RWPE2 (cell line): ENCODE data around the gene TRIP10.

ENCODE experiments used
- ATAC-seq: fragments of 200-7000 bp; cut with Tn5 transposase; 3 replicates; pipeline ENCODE4 v1.9.1; 2021; ENCODE audit warnings: low read depth
- DNase-seq: peaks from one replicate; pipeline ENCODE4 v3.0.0-alpha.2; 2020; ENCODE audit warnings: low spot score
- H3K27ac ChIP-seq: fragments of 450-650 bp; 2 replicates; pipeline ENCODE4 v1.5.1; 2017; ENCODE audit warnings: mild to moderate bottlenecking; ENCODE audit not compliant: poor library complexity, severe bottlenecking
- H3K27me3 ChIP-seq: fragments of 250-450 bp; sonication (Bioruptor Pico); 2 replicates; pipeline ENCODE4 v1.5.1; 2021; ENCODE audit warnings: mild to moderate bottlenecking, moderate library complexity; ENCODE audit not compliant: insufficient read depth, poor library complexity, severe bottlenecking
- H3K36me3 ChIP-seq: fragments of 250-450 bp; sonication (Bioruptor Pico); 2 replicates; pipeline ENCODE4 v1.5.1; 2020; ENCODE audit warnings: low read depth, mild to moderate bottlenecking, moderate library complexity
- H3K4me1 ChIP-seq: fragments of 250-450 bp; sonication (Bioruptor Pico); 2 replicates; pipeline ENCODE4 v1.5.1; 2021; ENCODE audit warnings: mild to moderate bottlenecking, moderate library complexity; ENCODE audit not compliant: insufficient read depth, poor library complexity, severe bottlenecking
- H3K4me3 ChIP-seq: fragments of 250-450 bp; sonication (Bioruptor Pico); 2 replicates; pipeline ENCODE4 v1.5.1; 2021; ENCODE audit warnings: mild to moderate bottlenecking, moderate library complexity; ENCODE audit not compliant: severe bottlenecking
- H3K9me3 ChIP-seq: fragments of 250-450 bp; sonication (Bioruptor Pico); 2 replicates; pipeline ENCODE4 v1.5.1; 2021; ENCODE audit warnings: mild to moderate bottlenecking, moderate library complexity; ENCODE audit not compliant: severe bottlenecking
- CTCF ChIP-seq: fragments of 450-650 bp; IDR thresholded peaks from one replicate; pipeline ENCODE4 v1.5.1; 2017; ENCODE audit warnings: mild to moderate bottlenecking, moderate library complexity; ENCODE audit not compliant: poor library complexity, severe bottlenecking

The TRIP10 gene

GRCh38 chr19:6735181-6735911 lies 4.1 kb upstream of the TRIP10 start:
- no peaks in the 10 kb centered on the region for H3K9me3 ChIP-seq
- H3K36me3 ChIP-seq, result peaks cover 4% of the 10 kb centered on the region; the same call in 1 of the 2 replicates
- no peak for ATAC-seq
- no peak for TF ChIP-seq CTCF
- H3K27me3 ChIP-seq, result no peaks in the 10 kb centered on the region
- H3K27ac ChIP-seq, result peak overlapping the region; percentile 85
- peaks cover 14% of the 10 kb centered on the region for H3K4me1 ChIP-seq
- peak overlapping the region; percentile 81 for H3K4me3 ChIP-seq
- DNase-seq, result no peak

- H3K9me3 ChIP-seq, result no peaks in the 10 kb centered on the region
- TF ChIP-seq CTCF, result peak; percentile 62
- peak; percentile 24 for ATAC-seq
- H3K36me3 ChIP-seq, result peaks cover 8% of the 10 kb centered on the region
- peaks cover 14% of the 10 kb centered on the region for H3K4me1 ChIP-seq
- DNase-seq, result no peak
- peak overlapping the region; percentile 81 for H3K4me3 ChIP-seq
- no peaks in the 10 kb centered on the region for H3K27me3 ChIP-seq
- peak overlapping the region; percentile 85 for H3K27ac ChIP-seq
These were observed 3.1 kb upstream of the TRIP10 start for GRCh38 chr19:6736169-6736916.

GRCh38 chr19:6736917-6737283 lies 2.6 kb upstream of the TRIP10 start:
- Histone ChIP-seq H3K4me1 (peaks cover 14% of the 10 kb centered on the region), H3K9me3 (no peaks in the 10 kb centered on the region), H3K27ac (peak overlapping the region; percentile 85), H3K36me3 (peaks cover 13% of the 10 kb centered on the region), H3K27me3 (no peaks in the 10 kb centered on the region), H3K4me3 (peak overlapping the region; percentile 81)
- ATAC-seq, result no peak
- TF ChIP-seq CTCF, result no peak
- no peak for DNase-seq

GRCh38 chr19:6737284-6737872 lies 2.1 kb upstream of the TRIP10 start, which contains the start of gene GPR108:
GPR108 (minus strand) TSS chr19:6737580; CDS start chr19:6737576, 4 bp downstream.
- H3K4me1 ChIP-seq, result peaks cover 14% of the 10 kb centered on the region
- ATAC-seq, result peak; percentile 75
- peaks cover 18% of the 10 kb centered on the region for H3K36me3 ChIP-seq
- DNase-seq, result peak; percentile 98
- peak within 1 kb of the TSS; percentile 81 for H3K4me3 ChIP-seq
- no peaks in the 10 kb centered on the region for H3K27me3 ChIP-seq
- peak within 1 kb of the TSS; percentile 85 for H3K27ac ChIP-seq
- no peaks in the 10 kb centered on the region for H3K9me3 ChIP-seq
- no peak for TF ChIP-seq CTCF
